Measurements from ENCODE around the gene WWC1. TPM values are rescaled to one million over a fixed set of nuclear protein-coding genes. Genes with fewer than 3 reads are reported as not detected.

WWC1 gene
- total RNA-seq, 1 experiment from 2014 or later = 52.6 TPM

DNA sequence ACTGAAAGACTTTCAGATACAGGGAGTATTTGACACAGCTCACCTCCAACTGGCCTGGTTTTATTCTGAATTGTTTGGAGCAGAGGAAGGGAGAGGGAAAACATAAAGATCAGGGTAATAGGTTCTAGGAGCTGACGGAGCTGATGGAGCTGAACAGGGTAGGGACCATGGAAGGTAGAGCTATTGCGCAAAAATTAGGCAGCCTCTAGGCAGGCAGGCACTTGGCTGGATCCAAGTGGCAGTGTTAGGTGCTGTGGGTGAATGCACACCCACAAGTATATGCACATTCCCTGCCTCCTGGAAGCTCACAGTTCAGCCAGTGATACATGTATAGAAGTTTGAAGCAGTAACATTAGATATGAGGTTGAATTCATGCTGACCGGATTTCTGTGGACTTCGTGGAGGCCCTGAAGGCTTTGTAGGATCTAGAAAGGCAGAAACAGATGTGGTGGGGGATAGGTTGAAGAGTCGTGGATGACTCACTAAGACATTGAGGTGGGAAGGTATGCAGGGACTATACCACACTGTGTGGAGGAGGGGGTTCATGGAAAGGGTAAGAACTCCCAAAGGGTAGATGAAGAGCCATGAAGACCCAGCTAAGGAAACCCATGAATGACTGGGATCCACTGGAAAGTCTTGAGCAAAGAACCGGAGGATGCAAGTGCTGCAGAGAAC, 50.8 kb downstream of the WWC1 start:
- DNase-seq (ENCODE audit: low read depth, low spot score) = no peak
- Histone ChIP-seq H3K4me2 (ENCODE audit: low read length) (peak overlapping the region; percentile 60), H3K9ac (ENCODE audit: low read length) (no peak overlapping the region), H2AFZ (ENCODE audit: low read depth, low read length, poor library complexity, severe bottlenecking) (no peak overlapping the region), H3K36me3 (ENCODE audit: control insufficient read depth in 1 of 2, insufficient read depth in 2 of 2, low read length in 2 of 2) (no peaks in the 10 kb centered on the region), H3K4me3 (replicated peaks in 1 of 2; ENCODE audit: low read depth in 1 of 2, low read length in 2 of 2) (peak overlapping the region in 1 of 2 experiments; percentile 19; a peak in 2 of 4 replicates), H3K9me2 (ENCODE audit: insufficient read depth) (no peaks in the 10 kb centered on the region), H3K4me1 (ENCODE audit: control insufficient read depth in 1 of 2, insufficient read depth in 2 of 2, low read length in 2 of 2) (peaks cover 26 to 66% of the 10 kb centered on the region in 2 experiments), H4K20me1 (ENCODE audit: insufficient read depth) (peaks cover 7% of the 10 kb centered on the region; the same call in 1 of the 2 replicates), H3K27me3 (ENCODE audit: insufficient read depth, low read length) (no peaks in the 10 kb centered on the region), H3K27ac (ENCODE audit: low read depth, low read length) (no peak overlapping the region), H3K9me3 (ENCODE audit: control insufficient read depth in 1 of 2, insufficient read depth in 1 of 2, low read depth in 1 of 2, low read length in 2 of 2) (no peaks in the 10 kb centered on the region), H3K79me2 (ENCODE audit: insufficient read depth, low read length) (peaks cover 90% of the 10 kb centered on the region)
- ATAC-seq = peak; percentile 59
- ChIA-PET POLR2A (no interaction called here), RAD21 (ENCODE audit: low non-redundant PET in 1 of 2, low total read pairs in 2 of 2, uncharacterized antibody in 2 of 2, unreplicated experiment in 2 of 2) (no interaction called here), CTCF (no interaction called here)
- no peak for TF ChIP-seq SIN3A (IDR thresholded peaks at IDR 0.05; ENCODE audit: low read depth)
- TF ChIP-seq SRF (IDR thresholded peaks at IDR 0.05; ENCODE audit: low read depth) = no peak
- no peak for TF ChIP-seq CEBPB (IDR thresholded peaks at IDR 0.05; ENCODE audit: low read depth)
- no peak for TF ChIP-seq ZNF274 (IDR thresholded peaks at IDR 0.05; ENCODE audit: low read depth, low read length)
- no peak for TF ChIP-seq RAD21 (IDR thresholded peaks at IDR 0.05; ENCODE audit: low read depth)
- TF ChIP-seq ZFX (IDR thresholded peaks at IDR 0.05) = no peak
- no peak for TF ChIP-seq ELF1 (IDR thresholded peaks at IDR 0.05; ENCODE audit: borderline replicate concordance, low read depth)
- TF ChIP-seq POLR2AphosphoS5 (IDR thresholded peaks at IDR 0.05; ENCODE audit: low read depth, low read length) = no peak
- no peak for TF ChIP-seq FOSL1 (IDR thresholded peaks at IDR 0.05; ENCODE audit: low read depth)
- TF ChIP-seq, protein P1, sequence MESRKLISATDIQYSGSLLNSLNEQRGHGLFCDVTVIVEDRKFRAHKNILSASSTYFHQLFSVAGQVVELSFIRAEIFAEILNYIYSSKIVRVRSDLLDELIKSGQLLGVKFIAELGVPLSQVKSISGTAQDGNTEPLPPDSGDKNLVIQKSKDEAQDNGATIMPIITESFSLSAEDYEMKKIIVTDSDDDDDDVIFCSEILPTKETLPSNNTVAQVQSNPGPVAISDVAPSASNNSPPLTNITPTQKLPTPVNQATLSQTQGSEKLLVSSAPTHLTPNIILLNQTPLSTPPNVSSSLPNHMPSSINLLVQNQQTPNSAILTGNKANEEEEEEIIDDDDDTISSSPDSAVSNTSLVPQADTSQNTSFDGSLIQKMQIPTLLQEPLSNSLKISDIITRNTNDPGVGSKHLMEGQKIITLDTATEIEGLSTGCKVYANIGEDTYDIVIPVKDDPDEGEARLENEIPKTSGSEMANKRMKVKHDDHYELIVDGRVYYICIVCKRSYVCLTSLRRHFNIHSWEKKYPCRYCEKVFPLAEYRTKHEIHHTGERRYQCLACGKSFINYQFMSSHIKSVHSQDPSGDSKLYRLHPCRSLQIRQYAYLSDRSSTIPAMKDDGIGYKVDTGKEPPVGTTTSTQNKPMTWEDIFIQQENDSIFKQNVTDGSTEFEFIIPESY (IDR thresholded peaks at IDR 0.05; ENCODE audit: extremely low read depth, insufficient replicate concordance, low read length) = no peak
- no peak for TF ChIP-seq EZH2 (IDR thresholded peaks at IDR 0.05)
- TF ChIP-seq TCF7L2 (IDR thresholded peaks at IDR 0.05; ENCODE audit: borderline replicate concordance, extremely low read depth, insufficient read depth, insufficient read length) = no peak
- no peak for TF ChIP-seq POLR2A (IDR thresholded peaks at IDR 0.05; ENCODE audit: borderline replicate concordance, extremely low read depth, insufficient read depth, insufficient read length)
- no peak for TF ChIP-seq CBX3 (IDR thresholded peaks at IDR 0.05; ENCODE audit: low read depth)
- TF ChIP-seq YY1 (IDR thresholded peaks at IDR 0.05; ENCODE audit: extremely low read depth, insufficient replicate concordance, low read depth, low read length) = no peak
- no peak for TF ChIP-seq EGR1 (IDR thresholded peaks at IDR 0.05; ENCODE audit: low read depth)
- TF ChIP-seq, protein P2, sequence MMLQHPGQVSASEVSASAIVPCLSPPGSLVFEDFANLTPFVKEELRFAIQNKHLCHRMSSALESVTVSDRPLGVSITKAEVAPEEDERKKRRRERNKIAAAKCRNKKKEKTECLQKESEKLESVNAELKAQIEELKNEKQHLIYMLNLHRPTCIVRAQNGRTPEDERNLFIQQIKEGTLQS (IDR thresholded peaks at IDR 0.05) = no peak
- TF ChIP-seq, protein P3, sequence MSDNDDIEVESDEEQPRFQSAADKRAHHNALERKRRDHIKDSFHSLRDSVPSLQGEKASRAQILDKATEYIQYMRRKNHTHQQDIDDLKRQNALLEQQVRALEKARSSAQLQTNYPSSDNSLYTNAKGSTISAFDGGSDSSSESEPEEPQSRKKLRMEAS (IDR thresholded peaks at IDR 0.05) = no peak
- intact Hi-C loops (cut with micrococcal nuclease) = no loop called here
- BruUV-seq (replicated peaks) = no TSS peak
